ENCODE measurements around the gene SMO.

- TF ChIP-seq, protein P1, sequence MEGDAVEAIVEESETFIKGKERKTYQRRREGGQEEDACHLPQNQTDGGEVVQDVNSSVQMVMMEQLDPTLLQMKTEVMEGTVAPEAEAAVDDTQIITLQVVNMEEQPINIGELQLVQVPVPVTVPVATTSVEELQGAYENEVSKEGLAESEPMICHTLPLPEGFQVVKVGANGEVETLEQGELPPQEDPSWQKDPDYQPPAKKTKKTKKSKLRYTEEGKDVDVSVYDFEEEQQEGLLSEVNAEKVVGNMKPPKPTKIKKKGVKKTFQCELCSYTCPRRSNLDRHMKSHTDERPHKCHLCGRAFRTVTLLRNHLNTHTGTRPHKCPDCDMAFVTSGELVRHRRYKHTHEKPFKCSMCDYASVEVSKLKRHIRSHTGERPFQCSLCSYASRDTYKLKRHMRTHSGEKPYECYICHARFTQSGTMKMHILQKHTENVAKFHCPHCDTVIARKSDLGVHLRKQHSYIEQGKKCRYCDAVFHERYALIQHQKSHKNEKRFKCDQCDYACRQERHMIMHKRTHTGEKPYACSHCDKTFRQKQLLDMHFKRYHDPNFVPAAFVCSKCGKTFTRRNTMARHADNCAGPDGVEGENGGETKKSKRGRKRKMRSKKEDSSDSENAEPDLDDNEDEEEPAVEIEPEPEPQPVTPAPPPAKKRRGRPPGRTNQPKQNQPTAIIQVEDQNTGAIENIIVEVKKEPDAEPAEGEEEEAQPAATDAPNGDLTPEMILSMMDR (conservative IDR thresholded peaks at IDR 0.05; ENCODE audit: low read depth, low read length), result no peak
- TF ChIP-seq EZH2 (IDR thresholded peaks at IDR 0.05; ENCODE audit: borderline replicate concordance, low read depth, low read length, poor library complexity, severe bottlenecking), result no peak
Measured at GRCh38 chr7:129168231-129169021, 20.0 kb upstream of the SMO start.

Measured in A673 (cell line).